Endometrium (tissue), 2 donors: ENCODE data around the gene CSH2.

Source experiments
- FAIRE-seq: peaks from 2 replicates; lab custom pipeline; 2012; peaks lifted over from hg19 to GRCh38; lab: Jason Lieb, UNC
- donor health status: control.
- donor health status: control.

The CSH2 gene

DNA sequence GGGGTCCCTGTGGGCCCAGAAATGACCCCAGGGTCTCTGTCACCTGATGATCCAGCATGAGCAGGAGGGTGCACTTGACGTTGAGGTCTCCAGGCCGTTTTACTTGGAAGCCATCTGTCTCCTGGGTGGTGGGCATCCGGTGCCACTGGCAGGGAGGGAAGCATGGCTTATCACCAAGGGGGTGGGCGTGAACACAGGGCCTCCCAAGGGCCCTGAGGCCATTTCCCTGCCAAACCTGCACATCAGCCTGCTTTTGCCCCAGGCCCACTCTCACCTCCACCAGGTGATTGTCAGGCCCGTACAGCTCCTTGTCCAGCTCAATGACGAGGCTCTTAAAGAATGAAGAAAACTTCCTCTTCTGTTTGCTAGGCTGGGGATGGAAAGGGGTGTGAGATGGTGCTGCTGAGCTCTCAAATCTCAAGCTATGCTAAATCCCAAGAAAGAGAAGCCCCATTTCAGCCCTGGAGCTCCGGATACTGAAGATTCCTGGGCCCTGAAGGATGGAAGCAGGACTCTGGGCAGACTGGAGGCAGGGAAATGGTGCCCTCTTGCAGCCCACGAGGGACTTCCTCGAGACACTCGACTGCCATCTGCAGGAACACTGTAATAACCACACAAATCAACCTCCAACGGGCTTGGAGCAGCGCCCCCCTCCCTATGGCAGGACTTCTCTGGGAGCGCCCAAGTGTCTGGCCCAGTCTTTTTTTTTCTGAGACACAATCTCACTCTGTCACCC, 38.9 kb downstream of the CSH2 start:
- FAIRE-seq, result no peak

- no peak for FAIRE-seq
Observed at GRCh38 chr17:63833741-63834373, 39.6 kb downstream of the CSH2 start.

GRCh38 chr17:63833026-63833740, 40.3 kb downstream of the CSH2 start:
- FAIRE-seq, result no peak

- FAIRE-seq, result no peak
Observed at GRCh38 chr17:63832455-63832854, 41.0 kb downstream of the CSH2 start.

- no peak for FAIRE-seq
Observed at GRCh38 chr17:63832014-63832413, 41.5 kb downstream of the CSH2 start.

DNA sequence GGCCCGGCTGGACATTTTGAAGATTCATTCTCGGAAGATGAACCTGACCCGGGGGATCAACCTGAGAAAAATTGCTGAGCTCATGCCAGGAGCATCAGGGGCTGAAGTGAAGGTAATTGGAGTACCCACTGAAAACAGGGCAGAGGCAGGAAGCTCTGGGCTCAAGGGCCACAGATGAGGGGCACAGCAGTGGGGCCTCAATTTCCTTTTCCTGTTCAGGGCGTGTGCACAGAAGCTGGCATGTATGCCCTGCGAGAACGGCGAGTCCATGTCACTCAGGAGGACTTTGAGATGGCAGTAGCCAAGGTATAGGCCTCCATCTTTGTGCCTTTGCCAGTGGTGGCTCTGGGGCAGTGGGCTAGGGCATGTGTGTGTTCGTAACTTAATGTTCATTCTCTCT, 42.0 kb downstream of the CSH2 start:
- no peak for FAIRE-seq

- no peak for FAIRE-seq
Observed at GRCh38 chr17:63830904-63831491, 42.5 kb downstream of the CSH2 start.

DNA sequence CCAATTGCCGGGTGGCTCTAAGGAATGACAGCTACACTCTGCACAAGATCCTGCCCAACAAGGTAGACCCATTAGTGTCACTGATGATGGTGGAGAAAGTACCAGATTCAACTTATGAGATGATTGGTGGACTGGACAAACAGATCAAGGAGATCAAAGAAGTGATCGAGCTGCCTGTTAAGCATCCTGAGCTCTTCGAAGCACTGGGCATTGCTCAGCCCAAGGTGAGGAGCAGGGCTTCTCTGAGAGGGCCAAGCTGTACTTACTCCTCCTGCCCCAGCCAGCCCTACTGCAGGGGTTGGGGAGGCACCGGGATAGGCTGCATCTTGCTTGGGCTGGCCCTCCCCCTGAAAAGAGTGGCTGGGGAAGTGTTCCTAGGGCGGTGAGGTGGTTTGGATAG, 43.2 kb downstream of the CSH2 start:
- FAIRE-seq, result no peak

GRCh38 chr17:63828936-63829335, 44.5 kb downstream of the CSH2 start:
- no peak for FAIRE-seq

DNA sequence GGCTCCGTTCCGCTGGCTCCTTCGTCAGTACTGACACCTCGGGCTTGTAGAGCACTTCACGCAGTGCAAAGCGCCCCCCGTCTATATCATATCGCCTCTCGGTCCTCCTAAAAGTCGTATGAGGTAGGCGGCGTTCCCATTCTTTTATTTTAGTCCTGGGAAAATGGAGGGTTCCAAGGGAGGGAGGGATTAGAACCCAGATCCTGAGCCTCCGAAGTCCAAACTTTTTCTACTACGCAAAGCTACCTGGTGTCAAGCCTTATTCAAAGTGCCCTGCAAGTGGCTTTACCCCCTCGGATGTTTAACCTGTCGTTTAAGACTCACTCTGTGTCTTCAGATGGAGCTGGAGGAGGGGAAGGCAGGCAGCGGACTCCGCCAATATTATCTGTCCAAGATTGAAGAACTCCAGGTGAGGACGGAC, 45.7 kb downstream of the CSH2 start:
- no peak for FAIRE-seq

- FAIRE-seq, result no peak
Observed at GRCh38 chr17:63827002-63827800, 46.3 kb downstream of the CSH2 start, which contains the start of the genes FTSJ3 and PSMC5. Gene FTSJ3, minus strand, starts transcription at chr17:63827663. Its CDS starts 761 bp downstream, at chr17:63826902. Gene PSMC5, plus strand, starts transcription at chr17:63827431. Its CDS starts 60 bp downstream, at chr17:63827491.

GRCh38 chr17:63826468-63827001, 46.9 kb downstream of the CSH2 start:
- no peak for FAIRE-seq

- FAIRE-seq, result no peak
Observed at GRCh38 chr17:63824362-63824761, 49.1 kb downstream of the CSH2 start.

DNA sequence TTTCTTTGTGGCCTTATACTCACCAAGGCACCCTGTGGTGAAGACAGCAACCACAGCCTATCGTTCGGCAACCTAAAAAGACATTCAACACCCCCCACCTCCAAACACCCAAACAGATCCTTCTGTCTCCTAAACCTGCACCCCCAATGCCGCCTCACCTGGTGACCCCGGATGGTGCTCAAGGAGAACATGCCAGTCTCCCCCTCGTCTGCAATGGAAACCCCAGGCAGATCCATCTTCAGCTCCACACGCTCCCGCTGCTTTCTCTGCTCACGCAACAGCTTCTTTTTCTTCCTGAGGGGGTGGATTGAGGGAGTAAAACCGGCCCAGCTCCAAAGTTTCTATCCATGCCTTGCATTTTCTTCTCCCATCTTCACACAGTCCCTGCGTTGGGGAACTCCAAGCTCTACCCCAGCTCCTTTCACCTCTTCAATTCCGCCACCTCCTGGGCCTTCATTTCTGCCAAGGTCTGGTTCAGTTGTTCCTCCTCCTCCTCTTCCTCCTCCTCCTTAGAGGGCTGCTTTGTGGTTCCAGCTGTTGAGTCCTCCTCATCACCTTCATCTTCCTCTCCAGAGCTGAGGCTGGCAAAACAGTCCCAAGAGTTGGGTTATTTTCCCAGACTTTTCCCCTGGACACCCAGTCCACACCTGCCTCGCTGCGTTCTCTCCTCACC, 49.7 kb downstream of the CSH2 start:
- FAIRE-seq, result no peak

DNA sequence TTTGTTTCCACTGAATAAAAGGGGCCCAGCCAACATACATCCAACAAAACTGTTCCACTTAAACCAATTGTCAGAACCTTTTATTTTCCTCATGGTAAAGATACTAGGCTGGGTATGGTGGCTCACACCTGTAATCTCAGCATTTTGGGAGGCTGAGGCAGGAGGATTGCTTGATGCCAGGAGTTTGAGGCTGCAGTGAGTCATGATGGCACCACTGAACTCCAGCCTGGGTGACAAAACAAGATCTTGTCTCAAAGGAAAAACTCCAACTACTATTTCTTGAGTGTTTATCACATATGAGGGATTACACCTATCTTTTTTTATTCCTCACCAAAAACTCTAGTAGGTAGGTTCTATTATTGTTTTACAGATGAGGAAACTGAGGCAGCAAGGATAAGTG, 50.9 kb downstream of the CSH2 start:
- FAIRE-seq, result no peak
